Measurements from ENCODE around the gene COL26A1.

The COL26A1 gene

DNA sequence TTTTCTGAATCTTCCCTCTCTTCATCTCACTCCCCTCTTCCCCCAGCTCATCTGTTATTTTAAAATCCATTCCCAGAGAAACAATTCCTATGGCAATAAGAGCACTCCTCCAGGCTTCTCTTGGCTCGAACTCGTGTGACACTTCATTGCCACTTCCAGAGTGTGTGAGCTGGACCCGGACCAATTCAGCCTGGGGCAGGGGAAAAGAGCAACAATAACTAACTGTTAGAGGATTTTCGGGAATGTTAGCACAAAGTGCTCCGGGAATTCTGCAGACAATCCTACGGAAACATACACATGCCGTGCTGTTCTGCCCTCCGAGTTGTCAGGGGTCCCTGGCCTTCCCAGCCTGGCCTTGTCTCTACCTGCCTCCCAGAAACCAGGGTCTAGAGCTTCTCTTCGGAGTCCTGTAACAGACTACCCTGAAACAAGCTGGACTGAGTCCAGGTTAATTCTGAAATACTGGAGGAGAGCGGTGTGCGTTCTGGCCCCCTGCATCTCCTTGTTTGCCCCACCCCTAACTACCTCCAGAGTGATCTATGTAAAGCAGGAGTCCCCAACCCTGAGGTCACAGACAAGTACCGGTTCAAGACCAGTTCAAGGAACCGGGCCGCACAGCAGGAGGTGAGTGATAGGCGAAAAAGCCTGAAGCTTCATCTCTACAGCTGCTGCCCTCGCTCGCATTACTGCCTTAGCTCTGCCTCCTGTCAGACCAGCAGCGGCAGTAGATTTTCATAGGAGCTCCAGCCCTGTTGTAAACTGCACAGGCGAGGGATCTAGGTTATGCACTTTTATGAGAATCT is 11.3 kb downstream of the COL26A1 start:
- DNase-seq = no peak

DNA sequence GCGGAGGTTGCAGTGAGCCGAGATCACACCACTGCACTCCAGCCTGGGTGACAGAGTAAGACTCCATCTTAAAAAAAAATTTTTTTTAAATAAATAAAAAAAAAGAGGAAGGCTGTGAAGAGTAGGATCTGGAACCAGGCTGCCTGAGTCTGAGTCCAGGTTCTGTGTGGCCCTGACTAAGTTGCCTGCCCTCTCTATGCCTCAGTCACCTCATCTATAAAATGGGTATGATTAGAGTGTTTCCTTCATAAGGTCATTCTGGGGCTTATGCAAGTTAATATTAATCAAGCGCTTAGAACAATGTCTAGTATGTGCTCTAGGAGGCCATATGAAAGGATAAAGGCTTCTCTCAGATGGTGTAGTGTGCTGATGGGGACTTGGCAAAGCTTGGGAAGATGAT is 12.3 kb downstream of the COL26A1 start:
- no peak for DNase-seq

- no peak for DNase-seq
These were observed 13.9 kb downstream of the COL26A1 start for GRCh38 chr7:101376601-101377000.

- no peak for DNase-seq
These were observed 14.6 kb downstream of the COL26A1 start for GRCh38 chr7:101377189-101377736.

GRCh38 chr7:101378751-101379174 is 16.1 kb downstream of the COL26A1 start:
- no peak for DNase-seq

DNA sequence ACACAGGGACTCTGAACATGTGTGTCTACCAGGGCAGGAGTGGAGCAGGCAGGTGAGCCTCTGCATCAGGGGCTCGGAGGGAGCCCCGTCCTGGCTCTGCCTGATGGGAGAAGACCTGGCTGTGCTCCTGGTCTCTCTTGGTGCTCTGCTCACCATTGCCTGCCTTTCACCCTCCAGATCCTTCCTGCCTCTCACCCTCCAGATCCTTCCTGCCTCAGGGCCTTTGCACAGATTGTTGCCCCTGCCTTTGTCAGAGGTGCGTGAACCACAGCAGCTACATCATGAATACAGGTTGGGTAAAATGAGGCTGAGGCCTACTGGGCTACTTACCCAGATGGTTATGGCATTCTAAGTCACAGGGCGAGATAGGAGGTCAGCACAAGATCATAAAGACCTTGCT is 16.6 kb downstream of the COL26A1 start:
- no peak for DNase-seq

GRCh38 chr7:101381549-101382111 is 19.0 kb downstream of the COL26A1 start:
- no peak for DNase-seq

GRCh38 chr7:101382937-101383336 is 20.3 kb downstream of the COL26A1 start:
- DNase-seq = no peak

- no peak for DNase-seq
These were observed 23.5 kb downstream of the COL26A1 start for GRCh38 chr7:101386177-101386557.

DNA sequence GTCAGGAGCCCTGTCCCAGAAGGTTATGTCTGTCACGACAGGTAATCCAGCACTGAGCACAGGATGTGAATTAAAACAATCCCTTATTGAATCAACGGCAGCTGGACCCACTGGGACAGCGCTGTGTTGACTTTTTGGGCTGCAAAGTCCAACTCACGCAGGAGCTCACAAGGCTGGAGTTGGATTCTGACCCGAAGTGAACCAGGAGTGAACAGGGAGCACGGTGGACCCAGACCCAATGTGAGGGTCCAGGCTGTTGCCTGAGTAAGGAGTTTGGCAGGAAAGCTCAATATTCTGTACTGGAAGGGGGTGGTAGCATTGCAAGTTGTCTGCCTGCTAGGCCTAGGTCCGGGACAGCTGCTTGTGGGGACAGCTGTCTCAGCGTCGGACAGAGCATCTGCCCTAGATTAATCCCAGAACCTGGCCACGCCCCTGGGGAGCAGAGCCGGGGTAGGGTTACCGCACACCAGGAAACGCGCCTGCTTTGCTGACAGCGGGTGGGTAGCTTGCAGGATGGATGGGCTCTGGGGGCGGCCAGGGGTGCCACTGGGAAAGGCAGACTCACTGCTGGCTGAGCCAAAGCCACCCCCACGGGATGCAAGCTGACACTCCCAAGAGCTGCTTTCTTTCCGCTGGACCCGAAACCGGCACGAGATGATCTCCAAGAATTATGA is 24.0 kb downstream of the COL26A1 start:
- peak; percentile 27 for DNase-seq

GRCh38 chr7:101390901-101391301 is 28.2 kb downstream of the COL26A1 start:
- DNase-seq = peak; percentile 64

- DNase-seq = no peak
These were observed 29.3 kb downstream of the COL26A1 start for GRCh38 chr7:101391991-101392390.

DNA sequence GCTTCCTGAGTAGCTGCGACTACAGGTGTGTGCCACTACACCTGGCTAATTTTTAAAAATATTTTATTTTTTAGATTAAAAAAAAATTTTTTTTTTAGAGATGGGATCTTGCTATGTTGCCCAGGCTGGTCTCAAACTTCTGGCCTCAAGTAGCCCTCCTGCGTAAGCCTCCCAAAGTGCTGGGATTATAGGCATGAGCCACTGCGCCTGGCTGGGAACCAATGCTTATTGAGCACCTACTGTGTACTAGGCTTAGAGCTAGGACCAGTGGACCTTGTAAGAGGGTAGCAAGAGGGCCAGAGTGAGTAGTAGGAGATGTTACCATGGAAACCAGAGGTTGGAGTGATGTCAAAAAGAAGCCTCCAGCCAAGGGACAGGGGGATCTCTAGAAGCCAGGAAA is 31.2 kb downstream of the COL26A1 start:
- no peak for DNase-seq

DNA sequence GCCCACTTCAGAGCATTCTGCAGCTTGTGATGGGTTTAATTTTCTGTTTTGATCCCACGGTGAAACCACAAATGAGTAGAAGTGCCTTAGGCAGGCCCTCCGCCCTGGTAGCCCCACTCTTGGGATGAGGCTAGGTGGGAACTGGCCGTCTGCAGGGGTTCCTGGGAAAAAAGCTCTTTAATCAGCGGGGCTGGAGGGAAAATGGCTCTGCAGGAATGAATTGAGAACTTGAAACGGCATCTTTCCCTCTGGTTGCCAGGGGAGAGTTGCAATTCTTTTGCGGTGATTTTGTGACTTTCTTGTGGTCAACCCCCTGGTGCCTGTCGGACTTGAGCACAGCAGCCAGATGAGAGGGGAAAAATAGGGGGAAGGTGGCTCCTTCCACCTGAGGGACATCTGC is 32.7 kb downstream of the COL26A1 start:
- no peak for DNase-seq

DNA sequence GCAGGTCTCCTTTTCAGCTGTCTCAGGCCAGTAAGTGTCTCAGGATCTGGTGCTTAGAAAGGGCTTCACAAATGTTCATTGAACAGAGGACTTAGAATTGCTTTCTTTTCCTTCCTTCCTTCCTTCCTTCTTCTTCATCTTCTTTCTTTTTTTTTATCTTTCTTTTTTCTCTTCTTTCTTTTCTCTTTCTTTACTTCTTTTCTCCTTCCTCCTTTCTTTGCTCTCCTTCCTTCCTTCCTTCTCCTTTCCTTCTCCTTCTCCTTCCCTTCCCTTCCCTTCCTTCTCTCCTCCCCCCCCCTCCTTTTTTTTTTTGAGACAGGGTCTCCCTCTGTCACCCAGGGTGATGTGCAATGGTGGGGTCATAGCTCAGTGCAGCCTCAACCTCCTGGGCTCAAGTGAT is 34.6 kb downstream of the COL26A1 start:
- no peak for DNase-seq

- DNase-seq = no peak
These were observed 35.2 kb downstream of the COL26A1 start for GRCh38 chr7:101397770-101398324.

- no peak for DNase-seq
These were observed 36.0 kb downstream of the COL26A1 start for GRCh38 chr7:101398396-101399289.

- no peak for DNase-seq
These were observed 37.1 kb downstream of the COL26A1 start for GRCh38 chr7:101399759-101400158.

- DNase-seq = no peak
These were observed 38.1 kb downstream of the COL26A1 start for GRCh38 chr7:101400751-101401150.

DNA sequence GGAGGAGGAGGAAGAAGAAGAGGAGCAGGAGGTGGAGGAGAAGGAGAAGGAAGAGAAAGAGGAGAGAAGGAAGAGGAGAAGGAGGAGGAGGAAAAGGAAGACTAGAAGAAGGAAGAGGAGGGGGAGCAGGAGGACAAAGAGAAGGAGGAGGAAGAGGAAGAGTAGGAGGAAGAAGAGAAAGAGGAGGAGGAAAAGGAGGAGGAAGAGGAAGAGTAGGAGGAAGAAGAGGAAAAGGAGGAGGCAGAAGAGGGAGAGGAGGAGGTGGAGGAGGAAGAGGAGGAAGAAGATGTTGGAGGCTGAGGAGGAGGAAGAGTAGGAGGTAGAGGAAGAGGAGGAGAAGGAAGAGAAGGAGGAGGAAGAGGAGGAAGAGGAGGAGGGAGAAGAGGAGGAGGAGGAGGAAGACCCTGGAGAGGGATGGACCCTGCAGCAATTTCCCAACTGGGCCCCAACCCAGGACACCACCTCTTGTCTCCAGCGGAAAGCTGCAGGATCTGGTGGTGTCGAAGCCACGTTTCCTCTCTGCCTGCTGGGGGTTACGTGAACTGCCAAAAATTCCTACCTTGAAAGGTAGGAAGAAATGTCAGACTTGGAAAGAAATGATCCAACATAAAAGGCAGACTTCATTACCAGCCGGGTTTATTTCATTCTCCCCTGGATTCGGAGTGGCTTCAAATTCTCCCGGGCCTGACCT is 38.9 kb downstream of the COL26A1 start:
- no peak for DNase-seq

DNA sequence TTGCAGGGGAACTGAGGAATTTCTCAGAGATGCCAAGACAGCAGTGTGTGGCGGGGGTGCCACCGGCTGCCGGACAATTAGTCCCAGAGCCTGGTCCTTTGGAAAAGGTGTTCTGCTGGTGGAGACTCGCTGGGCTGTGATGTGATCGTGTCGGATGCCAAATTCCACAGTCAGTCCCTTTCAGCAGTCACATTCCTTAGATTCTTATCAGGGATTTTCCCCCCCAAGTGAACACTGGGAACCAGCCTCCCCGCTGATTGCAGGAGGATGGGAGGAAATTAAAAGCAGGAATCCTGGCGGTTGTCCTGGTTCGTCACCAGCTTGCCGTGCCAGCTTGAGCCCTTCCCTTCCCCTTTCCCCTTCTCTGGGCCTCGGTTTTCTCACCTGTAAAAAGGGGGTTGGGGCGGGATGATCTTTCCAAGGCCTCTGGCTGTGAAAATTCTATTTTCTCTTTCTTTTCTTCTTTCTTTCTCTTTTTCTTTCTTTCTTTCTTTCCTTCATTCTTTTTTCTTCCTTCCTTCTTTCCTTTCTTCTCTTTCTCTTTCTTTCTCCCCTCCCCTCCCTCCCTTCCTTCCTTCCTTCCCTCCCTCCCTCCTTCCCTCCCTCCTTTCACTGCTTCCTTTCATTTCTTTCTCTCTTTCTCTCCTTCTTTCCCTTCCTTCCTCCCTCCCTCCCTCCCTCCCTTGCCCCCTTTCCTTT is 39.6 kb downstream of the COL26A1 start:
- DNase-seq = no peak

Measured in hematopoietic multipotent progenitor cell treated with erythropoietin and hydrocortisone succinate and interleukin-3 and kit ligand, for 6 days (in vitro differentiated cells).